DND-41 (cell line): ENCODE measurements around the gene MCC.

Experiments
- ATAC-seq: fragments of 200-7000 bp; cut with Tn5 transposase; 3 replicates; pipeline ENCODE4 v1.9.1; 2021; ENCODE audit warnings: low read depth; ENCODE audit not compliant: insufficient read depth
- DNase-seq: peaks from one replicate; pipeline ENCODE4 v3.0.0-alpha.2; 2020
- H2AFZ ChIP-seq: 2 replicates; pipeline ENCODE4 v1.6.0; 2012; ENCODE audit warnings: low read depth, low read length
- H3K27ac ChIP-seq: 2 replicates; pipeline ENCODE4 v1.5.1; 2012; ENCODE audit warnings: low read length, inconsistent platforms
- H3K27me3 ChIP-seq: fragments of 200-600 bp; sonication (generic); 2 replicates; pipeline ENCODE4 v1.6.0; 2012; ENCODE audit warnings: low read length, mild to moderate bottlenecking, inconsistent platforms; ENCODE audit not compliant: insufficient read depth, poor library complexity
- H3K36me3 ChIP-seq: 2 replicates; pipeline ENCODE4 v1.5.1; 2012; ENCODE audit warnings: low read length, inconsistent platforms; ENCODE audit not compliant: insufficient read depth
- H3K4me1 ChIP-seq: 2 replicates; pipeline ENCODE4 v1.5.1; 2012; ENCODE audit warnings: mild to moderate bottlenecking, low read length; ENCODE audit not compliant: insufficient read depth
- H3K4me2 ChIP-seq: 2 replicates; pipeline ENCODE4 v1.6.0; 2012; ENCODE audit warnings: mild to moderate bottlenecking, moderate library complexity, low read length, inconsistent platforms; ENCODE audit not compliant: insufficient read depth
- H3K4me3 ChIP-seq, 2 experiments: fragments of 200-600 bp in 1 of 2; shearing (Covaris generic) in 1 of 2; 2 replicates each; pipeline ENCODE4 v1.5.1; 2012 to 2016; ENCODE audit warnings: inconsistent platforms in 2 of 2, low read length in 2 of 2, mild to moderate bottlenecking in 2 of 2, low read depth in 1 of 2, moderate library complexity in 1 of 2
- H3K79me2 ChIP-seq: 2 replicates; pipeline ENCODE4 v1.6.0; 2012; ENCODE audit warnings: low read length, inconsistent platforms; ENCODE audit not compliant: insufficient read depth
- H3K9ac ChIP-seq: 2 replicates; pipeline ENCODE4 v1.6.0; 2012; ENCODE audit warnings: low read depth, mild to moderate bottlenecking, inconsistent platforms, low read length, moderate library complexity
- H3K9me3 ChIP-seq: 2 replicates; pipeline ENCODE4 v1.5.1; 2012; ENCODE audit warnings: low read length, moderate library complexity, mild to moderate bottlenecking, inconsistent platforms; ENCODE audit not compliant: insufficient read depth, severe bottlenecking
- H4K20me1 ChIP-seq: 2 replicates; pipeline ENCODE4 v1.6.0; 2012; ENCODE audit warnings: low read length; ENCODE audit not compliant: insufficient read depth
- EZH2 ChIP-seq: IDR thresholded peaks from 3 replicates; pipeline ENCODE4 v1.6.1; 2012; ENCODE audit warnings: borderline replicate concordance, low read depth, mild to moderate bottlenecking, moderate library complexity, low read length, inconsistent platforms; ENCODE audit not compliant: severe bottlenecking
- TF ChIP-seq, protein P1 (sequence below): IDR thresholded peaks from 2 replicates; pipeline ENCODE4 v1.5.1; 2012; ENCODE audit warnings: borderline replicate concordance, low read length, moderate library complexity, mild to moderate bottlenecking; ENCODE audit not compliant: poor library complexity, severe bottlenecking; ENCODE audit errors: extremely low read depth

MCC gene

DNA sequence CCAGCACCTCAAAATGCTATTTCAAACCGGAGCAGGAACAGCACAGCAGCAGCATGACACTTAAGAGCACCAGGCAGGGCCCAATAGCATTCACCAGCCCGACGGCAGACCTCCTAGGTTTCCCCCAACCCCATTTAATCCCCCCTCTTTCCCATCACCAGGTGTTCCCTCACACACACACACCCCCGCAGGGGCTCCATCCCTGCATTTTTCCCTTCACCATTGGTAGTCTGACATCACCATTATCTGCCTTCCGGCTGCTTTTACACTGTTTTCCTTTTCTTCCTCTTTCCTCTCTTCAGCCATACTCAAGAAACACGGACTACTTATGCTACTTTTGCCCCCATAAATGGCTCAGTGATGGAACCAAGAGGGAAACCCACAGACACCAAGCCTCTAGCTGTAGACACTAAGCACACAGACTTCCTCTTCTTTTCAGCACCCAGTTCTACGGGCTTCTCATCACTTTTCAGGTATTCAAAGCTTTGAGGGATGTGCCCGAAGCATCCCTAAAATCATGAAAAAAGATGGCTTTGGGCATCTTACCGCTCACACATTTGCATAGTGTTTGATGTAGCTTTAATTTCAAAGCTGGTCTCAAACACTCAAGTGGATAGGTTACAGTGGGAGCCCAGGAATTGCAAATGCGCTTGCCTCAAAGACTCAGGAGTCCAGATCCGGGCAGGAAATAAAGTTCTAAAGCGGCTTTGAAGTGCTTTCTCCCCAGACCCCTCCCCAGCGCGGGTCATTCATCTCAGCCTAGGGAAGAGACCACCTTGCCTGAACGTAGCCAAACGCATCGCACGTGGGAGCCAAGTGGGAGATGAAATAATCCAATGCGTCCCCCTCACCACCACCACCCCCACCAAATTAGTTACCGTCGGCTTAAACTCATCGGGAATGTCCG is 194.9 kb downstream of the MCC start:
- no peak for DNase-seq

DNA sequence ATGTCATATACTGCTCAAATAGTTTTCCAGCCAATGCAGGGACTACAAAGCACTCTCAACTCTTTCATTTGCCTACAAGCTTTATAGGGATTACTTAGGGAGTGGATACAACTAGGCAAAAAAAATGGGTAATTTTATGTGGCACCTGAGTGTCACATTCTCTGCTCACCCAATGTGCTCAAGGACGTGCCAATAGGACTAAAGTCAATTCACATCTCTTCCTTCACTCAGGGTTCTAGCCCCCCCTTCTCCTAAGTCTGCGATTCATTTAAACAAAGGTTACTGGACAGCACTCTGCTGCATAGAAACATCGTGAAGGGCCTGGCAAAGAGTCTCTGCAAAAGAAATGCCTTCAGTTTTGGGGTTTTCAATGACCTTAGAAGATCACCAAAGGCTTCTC is 195.8 kb downstream of the MCC start:
- Histone ChIP-seq H3K27me3 (no peaks in the 10 kb centered on the region), H4K20me1 (no peaks in the 10 kb centered on the region), H3K9me3 (no peaks in the 10 kb centered on the region), H3K4me2 (no peak overlapping the region), H3K79me2 (no peaks in the 10 kb centered on the region), H3K4me3 (no peak overlapping the region), H3K27ac (no peak overlapping the region), H2AFZ (no peak overlapping the region), H3K4me1 (no peaks in the 10 kb centered on the region), H3K36me3 (no peaks in the 10 kb centered on the region), H3K9ac (no peak overlapping the region)
- no peak for ATAC-seq
- TF ChIP-seq, protein P1, sequence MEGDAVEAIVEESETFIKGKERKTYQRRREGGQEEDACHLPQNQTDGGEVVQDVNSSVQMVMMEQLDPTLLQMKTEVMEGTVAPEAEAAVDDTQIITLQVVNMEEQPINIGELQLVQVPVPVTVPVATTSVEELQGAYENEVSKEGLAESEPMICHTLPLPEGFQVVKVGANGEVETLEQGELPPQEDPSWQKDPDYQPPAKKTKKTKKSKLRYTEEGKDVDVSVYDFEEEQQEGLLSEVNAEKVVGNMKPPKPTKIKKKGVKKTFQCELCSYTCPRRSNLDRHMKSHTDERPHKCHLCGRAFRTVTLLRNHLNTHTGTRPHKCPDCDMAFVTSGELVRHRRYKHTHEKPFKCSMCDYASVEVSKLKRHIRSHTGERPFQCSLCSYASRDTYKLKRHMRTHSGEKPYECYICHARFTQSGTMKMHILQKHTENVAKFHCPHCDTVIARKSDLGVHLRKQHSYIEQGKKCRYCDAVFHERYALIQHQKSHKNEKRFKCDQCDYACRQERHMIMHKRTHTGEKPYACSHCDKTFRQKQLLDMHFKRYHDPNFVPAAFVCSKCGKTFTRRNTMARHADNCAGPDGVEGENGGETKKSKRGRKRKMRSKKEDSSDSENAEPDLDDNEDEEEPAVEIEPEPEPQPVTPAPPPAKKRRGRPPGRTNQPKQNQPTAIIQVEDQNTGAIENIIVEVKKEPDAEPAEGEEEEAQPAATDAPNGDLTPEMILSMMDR, result no peak
- TF ChIP-seq EZH2, result no peak
- no peak for DNase-seq

More for the DNA sequence above, 194.9 kb downstream of the MCC start:
- H3K4me2 ChIP-seq, result no peak overlapping the region
- no peak for ATAC-seq
- H3K27me3 ChIP-seq, result no peaks in the 10 kb centered on the region
- no peaks in the 10 kb centered on the region for H3K9me3 ChIP-seq
- H3K4me1 ChIP-seq, result no peaks in the 10 kb centered on the region
- no peaks in the 10 kb centered on the region for H3K79me2 ChIP-seq
- H3K27ac ChIP-seq, result no peak overlapping the region
- TF ChIP-seq EZH2, result no peak
- TF ChIP-seq, protein P1, result no peak
- H3K36me3 ChIP-seq, result no peaks in the 10 kb centered on the region
- no peak overlapping the region for H3K4me3 ChIP-seq
- H4K20me1 ChIP-seq, result no peaks in the 10 kb centered on the region
- no peak overlapping the region for H2AFZ ChIP-seq
- H3K9ac ChIP-seq, result no peak overlapping the region

GRCh38 chr5:113283558-113283957 is 204.7 kb downstream of the MCC start:
- H3K4me3 ChIP-seq, result no peak overlapping the region
- H3K36me3 ChIP-seq, result no peaks in the 10 kb centered on the region
- H3K9ac ChIP-seq, result no peak overlapping the region
- no peak overlapping the region for H2AFZ ChIP-seq
- no peak for TF ChIP-seq EZH2
- no peaks in the 10 kb centered on the region for H3K79me2 ChIP-seq
- no peak overlapping the region for H3K4me2 ChIP-seq
- no peak for DNase-seq
- no peaks in the 10 kb centered on the region for H3K9me3 ChIP-seq
- no peaks in the 10 kb centered on the region for H3K4me1 ChIP-seq
- no peaks in the 10 kb centered on the region for H3K27me3 ChIP-seq
- no peaks in the 10 kb centered on the region for H4K20me1 ChIP-seq
- no peak overlapping the region for H3K27ac ChIP-seq
- ATAC-seq, result no peak

GRCh38 chr5:113282472-113282871 is 205.8 kb downstream of the MCC start:
- TF ChIP-seq EZH2, result no peak
- TF ChIP-seq, protein P1, result no peak
- H3K27ac ChIP-seq, result no peak overlapping the region
- no peaks in the 10 kb centered on the region for H4K20me1 ChIP-seq
- ATAC-seq, result no peak
- no peak overlapping the region for H3K4me3 ChIP-seq
- no peaks in the 10 kb centered on the region for H3K79me2 ChIP-seq
- H3K27me3 ChIP-seq, result no peaks in the 10 kb centered on the region
- no peaks in the 10 kb centered on the region for H3K4me1 ChIP-seq
- H3K36me3 ChIP-seq, result no peaks in the 10 kb centered on the region
- no peak overlapping the region for H3K4me2 ChIP-seq
- no peak overlapping the region for H2AFZ ChIP-seq
- no peak for DNase-seq
- no peak overlapping the region for H3K9ac ChIP-seq
- no peaks in the 10 kb centered on the region for H3K9me3 ChIP-seq
